Lower lobe of right lung (tissue), 2 donors: Measurements from ENCODE around the gene ZAP70. TPM values are rescaled to one million over a fixed set of nuclear protein-coding genes. Genes with fewer than 3 reads are reported as not detected.

Experiments
- ATAC-seq, 2 donors: fragments of 200-7000 bp; cut with Tn5 transposase; one replicate each; pipeline ENCODE4 v1.9.1; 2020 to 2022; ENCODE audit warnings: mild to moderate bottlenecking in 2 of 2, moderate library complexity in 2 of 2
- DNase-seq: peaks from one replicate; pipeline ENCODE4 v3.0.0-alpha.2; 2020
- H3K27ac ChIP-seq: fragments of 200-600 bp; one replicate; pipeline ENCODE4 v1.8.0; 2022
- H3K27me3 ChIP-seq: fragments of 200-600 bp; one replicate; pipeline ENCODE4 v1.8.0; 2022; ENCODE audit warnings: low read depth
- H3K36me3 ChIP-seq: fragments of 200-600 bp; one replicate; pipeline ENCODE4 v1.8.0; 2022; ENCODE audit warnings: mild to moderate bottlenecking
- H3K4me1 ChIP-seq: fragments of 200-600 bp; one replicate; pipeline ENCODE4 v1.8.0; 2022
- H3K4me3 ChIP-seq: fragments of 200-600 bp; one replicate; pipeline ENCODE4 v1.8.0; 2022; ENCODE audit warnings: mild to moderate bottlenecking
- H3K9me3 ChIP-seq: fragments of 200-600 bp; one replicate; pipeline ENCODE4 v1.8.0; 2022
- CTCF ChIP-seq: fragments of 200-600 bp; IDR thresholded peaks from one replicate; pipeline ENCODE4 v1.8.0; 2022; ENCODE audit warnings: antibody characterized with exemption, mild to moderate bottlenecking
- intact Hi-C: fragments of 100-400 bp; cut with DNase I; formaldehyde crosslinking; loops from one replicate; pipeline ENCODE4 v1.11.0; 2022
- long read RNA-seq: library from polyadenylated mRNA; unstranded; transcript quantifications from one replicate; pipeline ENCODE4 v2.0.0, GENCODE V29; 2021
- total RNA-seq: library from RNA; stranded (reverse); fragmentation: NEBNext Ultra II Directional; extraction: Animal tissue kit (Norgen Biotek cat#: 25700); gene quantifications from one replicate; pipeline ENCODE4 v1.2.1, GENCODE V29; 2021
- donor health status: DM: no; HTN: yes; CAD: no; lungs with severe emphysema.

ZAP70 gene
- total RNA-seq, result 8.8 TPM
- long read RNA-seq, partial matches to known transcripts, result 2 of 5 reads
- long read RNA-seq, other reads (novel, unspliced or antisense), result 2 of 5 reads

- TF ChIP-seq CTCF, result no peak
- DNase-seq (no peak), ATAC-seq (peak in 1 of 2 donors; percentile 24)
- peak within 1 kb of the TSS; percentile 39 for H3K4me3 ChIP-seq
- no peaks in the 10 kb centered on the region for H3K27me3 ChIP-seq
- H3K36me3 ChIP-seq, result no peaks in the 10 kb centered on the region
- H3K9me3 ChIP-seq, result no peaks in the 10 kb centered on the region
- H3K4me1 ChIP-seq, result no peaks in the 10 kb centered on the region
- intact Hi-C loops, result no loop called here
- peak within 1 kb of the TSS; percentile 58 for H3K27ac ChIP-seq
These were observed at the start of gene ZAP70 for GRCh38 chr2:97713296-97714083. Gene ZAP70, plus strand, starts transcription at chr2:97713576. Its CDS starts 10,461 bp downstream, at chr2:97724037.

GRCh38 chr2:97663626-97663961 lies 49.8 kb upstream of the ZAP70 start:
- Histone ChIP-seq H3K9me3 (no peaks in the 10 kb centered on the region), H3K36me3 (peaks cover 18% of the 10 kb centered on the region), H3K4me3 (peak overlapping the region; percentile 79), H3K27me3 (no peaks in the 10 kb centered on the region), H3K4me1 (peaks cover 33% of the 10 kb centered on the region), H3K27ac (peak overlapping the region; percentile 93)
- intact Hi-C loops, result no loop called here
- TF ChIP-seq CTCF, result no peak
- DNase-seq (no peak), ATAC-seq (no peak)

- DNase-seq (peak; percentile 98), ATAC-seq (peak; percentile 96 to 98)
- Histone ChIP-seq H3K9me3 (no peaks in the 10 kb centered on the region), H3K27ac (peak within 1 kb of the TSS; percentile 93), H3K4me1 (peaks cover 33% of the 10 kb centered on the region), H3K27me3 (no peaks in the 10 kb centered on the region), H3K36me3 (peaks cover 13% of the 10 kb centered on the region), H3K4me3 (peak within 1 kb of the TSS; percentile 79)
- peak; percentile 57 for TF ChIP-seq CTCF
- intact Hi-C loops, result no loop called here
These were observed 49.3 kb upstream of the ZAP70 start, which contains the start of gene ACTR1B for GRCh38 chr2:97663962-97664635. Gene ACTR1B, minus strand, starts transcription at chr2:97664044. Its CDS starts 154 bp downstream, at chr2:97663890.

- ATAC-seq (no peak), DNase-seq (no peak)
- intact Hi-C loops, result no loop called here
- Histone ChIP-seq H3K4me3 (peak overlapping the region; percentile 79), H3K9me3 (no peaks in the 10 kb centered on the region), H3K27me3 (no peaks in the 10 kb centered on the region), H3K27ac (peak overlapping the region; percentile 93), H3K4me1 (peaks cover 33% of the 10 kb centered on the region), H3K36me3 (peaks cover 8% of the 10 kb centered on the region)
- no peak for TF ChIP-seq CTCF
These were observed 48.8 kb upstream of the ZAP70 start for GRCh38 chr2:97664636-97664970.

- Histone ChIP-seq H3K27ac (no peak within 1 kb of the TSS), H3K9me3 (no peaks in the 10 kb centered on the region), H3K27me3 (no peaks in the 10 kb centered on the region), H3K36me3 (no peaks in the 10 kb centered on the region), H3K4me3 (no peak within 1 kb of the TSS), H3K4me1 (peaks cover 6% of the 10 kb centered on the region)
- ATAC-seq, result no peak
- DNase-seq, result no peak
- TF ChIP-seq CTCF, result no peak
- intact Hi-C loops, result no loop called here
These were observed 43.9 kb upstream of the ZAP70 start, which contains the start of gene C2orf92 for GRCh38 chr2:97669448-97669847. Gene C2orf92, plus strand, starts transcription at chr2:97669713. Its CDS starts 76 bp downstream, at chr2:97669789.
